Activated CD4-positive, alpha-beta T cell treated with anti-CD3 and anti-CD28 coated beads for 36 hours (primary cell): Measurements from ENCODE around the gene KRTAP27-1. TPM values are rescaled to one million over a fixed set of nuclear protein-coding genes. Genes with fewer than 3 reads are reported as not detected.

ENCODE experiments used
- ATAC-seq: fragments of 200-7000 bp; cut with Tn5 transposase; one replicate; pipeline ENCODE4 v1.10.0; 2021; ENCODE audit warnings: mild to moderate bottlenecking, moderate library complexity
- CTCF ChIA-PET: fragments of 350-600 bp; sonication (Branson Sonifier 250); formaldehyde crosslinking; loops from one replicate; lab custom pipeline; 2021; ENCODE audit warnings: antibody characterized with exemption; lab: Charles Lee
- POLR2A ChIA-PET: fragments of 350-600 bp; sonication (Branson Sonifier 250); formaldehyde crosslinking; loops from one replicate; lab custom pipeline; 2021; ENCODE audit warnings: antibody characterized with exemption, inconsistent platforms; lab: Charles Lee
- DNase-seq: peaks from one replicate; pipeline ENCODE4 v3.0.0-alpha.2; 2020
- H3K27ac Mint-ChIP-seq: one replicate; pipeline ENCODE4 v1.8.0; 2021; ENCODE audit warnings: mixed read lengths
- H3K27me3 Mint-ChIP-seq: one replicate; pipeline ENCODE4 v1.8.0; 2021; ENCODE audit warnings: mixed read lengths
- H3K36me3 Mint-ChIP-seq: one replicate; pipeline ENCODE4 v1.8.0; 2021; ENCODE audit warnings: low read depth, mixed read lengths
- H3K4me1 Mint-ChIP-seq: one replicate; pipeline ENCODE4 v1.8.0; 2021; ENCODE audit warnings: mixed read lengths
- H3K4me3 Mint-ChIP-seq: one replicate; pipeline ENCODE4 v1.8.0; 2021; ENCODE audit warnings: mild to moderate bottlenecking, moderate library complexity, mixed read lengths
- H3K9me3 Mint-ChIP-seq: one replicate; pipeline ENCODE4 v1.8.0; 2021; ENCODE audit warnings: low read depth, mixed read lengths
- intact Hi-C, 2 experiments: fragments of 100-400 bp; cut with DNase I in 1 of 2; cut with micrococcal nuclease in 1 of 2; formaldehyde crosslinking; loops; one replicate each; pipeline versions ENCODE4 v1.14.2 to v1.15.1; 2022 to 2024; cut with DNase I, micrococcal nuclease
- total RNA-seq, 2 experiments: library from RNA; stranded (reverse); gene quantifications; one replicate each; pipeline ENCODE4 v1.2.3, GENCODE V29; 2021

The KRTAP27-1 gene
- total RNA-seq, 2 experiments from 2014 or later: not detected

- Mint-ChIP-seq H3K4me3 (no peak overlapping the region), H3K9me3 (no peaks in the 10 kb centered on the region), H3K4me1 (no peaks in the 10 kb centered on the region), H3K27ac (no peak overlapping the region), H3K27me3 (peaks cover 4% of the 10 kb centered on the region), H3K36me3 (no peaks in the 10 kb centered on the region)
- POLR2A ChIA-PET: no interaction called here
- CTCF ChIA-PET: interaction anchor here (0.6 to 1.2 kb wide), 2 partner anchors 71 to 1252 kb away, joined by 5 read pairs; no protein-coding TSS in a partner anchor
- DNase-seq (no peak), ATAC-seq (no peak)
- intact Hi-C loops: no loop called here
These were observed 278 bp upstream of the KRTAP27-1 start for GRCh38 chr21:30337772-30338171.

GRCh38 chr21:30336596-30336995 is 898 bp downstream of the KRTAP27-1 start:
- no peaks in the 10 kb centered on the region for H3K36me3 Mint-ChIP-seq
- DNase-seq: no peak
- POLR2A ChIA-PET: no interaction called here
- no peaks in the 10 kb centered on the region for H3K9me3 Mint-ChIP-seq
- intact Hi-C loops: no loop called here
- peaks cover 2% of the 10 kb centered on the region for H3K27me3 Mint-ChIP-seq
- CTCF ChIA-PET: interaction anchor here (1.2 kb wide), 1 partner anchor 73 kb away, joined by 5 read pairs; no protein-coding TSS in a partner anchor
- no peak for ATAC-seq
- no peak overlapping the region for H3K4me3 Mint-ChIP-seq
- H3K4me1 Mint-ChIP-seq: no peaks in the 10 kb centered on the region
- no peak overlapping the region for H3K27ac Mint-ChIP-seq

GRCh38 chr21:30333736-30334135 is 3.8 kb downstream of the KRTAP27-1 start:
- Mint-ChIP-seq H3K36me3 (no peaks in the 10 kb centered on the region), H3K4me1 (no peaks in the 10 kb centered on the region), H3K9me3 (no peaks in the 10 kb centered on the region), H3K27ac (no peak overlapping the region), H3K27me3 (peaks cover 2% of the 10 kb centered on the region), H3K4me3 (no peak overlapping the region)
- ATAC-seq: no peak
- POLR2A ChIA-PET: no interaction called here
- CTCF ChIA-PET: interaction anchor here (1.2 kb wide), 1 partner anchor 400 kb away, joined by 3 read pairs; no protein-coding TSS in a partner anchor
- intact Hi-C loops: no loop called here
- no peak for DNase-seq

- intact Hi-C loops: no loop called here
- no peak overlapping the region for H3K27ac Mint-ChIP-seq
- POLR2A ChIA-PET: no interaction called here
- no peaks in the 10 kb centered on the region for H3K9me3 Mint-ChIP-seq
- H3K36me3 Mint-ChIP-seq: no peaks in the 10 kb centered on the region
- ATAC-seq (no peak), DNase-seq (no peak)
- CTCF ChIA-PET: no interaction called here
- peaks cover 2% of the 10 kb centered on the region for H3K27me3 Mint-ChIP-seq
- no peak overlapping the region for H3K4me3 Mint-ChIP-seq
- no peaks in the 10 kb centered on the region for H3K4me1 Mint-ChIP-seq
These were observed 4.8 kb downstream of the KRTAP27-1 start for GRCh38 chr21:30332681-30333080.

- ChIA-PET POLR2A (no interaction called here), CTCF (interaction anchor here (0.7 to 0.8 kb wide), 2 partner anchors 10 to 83 kb away, joined by 3 to 4 read pairs; no protein-coding TSS in a partner anchor)
- intact Hi-C loops: no loop called here
- H3K36me3 Mint-ChIP-seq: no peaks in the 10 kb centered on the region
- no peaks in the 10 kb centered on the region for H3K4me1 Mint-ChIP-seq
- H3K27ac Mint-ChIP-seq: no peak overlapping the region
- DNase-seq: no peak
- no peak overlapping the region for H3K4me3 Mint-ChIP-seq
- peaks cover 6% of the 10 kb centered on the region for H3K9me3 Mint-ChIP-seq
- ATAC-seq: no peak
- peaks cover 7% of the 10 kb centered on the region for H3K27me3 Mint-ChIP-seq
These were observed 8.2 kb downstream of the KRTAP27-1 start for GRCh38 chr21:30329203-30329875.

- H3K4me1 Mint-ChIP-seq: no peaks in the 10 kb centered on the region
These were observed 11.1 kb downstream of the KRTAP27-1 start for GRCh38 chr21:30326390-30326789.

GRCh38 chr21:30320215-30320614 is 17.3 kb downstream of the KRTAP27-1 start, which contains the start of gene KRTAP26-1:
TSS of gene KRTAP26-1 (minus strand) at chr21:30320315. CDS start at chr21:30320035, 280 bp downstream.
- no peak for ATAC-seq
- no peak for DNase-seq
- Mint-ChIP-seq H3K27me3 (peaks cover 6% of the 10 kb centered on the region), H3K9me3 (no peaks in the 10 kb centered on the region), H3K4me1 (no peaks in the 10 kb centered on the region), H3K4me3 (no peak within 1 kb of the TSS), H3K36me3 (no peaks in the 10 kb centered on the region), H3K27ac (no peak within 1 kb of the TSS)
- intact Hi-C loops: no loop called here
- ChIA-PET POLR2A (no interaction called here), CTCF (no interaction called here)

More at GRCh38 chr21:30326390-30326789, 11.1 kb downstream of the KRTAP27-1 start:
- Mint-ChIP-seq H3K36me3 (no peaks in the 10 kb centered on the region), H3K27me3 (peaks cover 9% of the 10 kb centered on the region), H3K4me3 (no peak overlapping the region), H3K27ac (no peak overlapping the region), H3K9me3 (peaks cover 6% of the 10 kb centered on the region)
- ATAC-seq (no peak), DNase-seq (no peak)
- CTCF ChIA-PET: no interaction called here
- intact Hi-C loops: no loop called here
- POLR2A ChIA-PET: no interaction called here

- ATAC-seq (no peak), DNase-seq (no peak)
- ChIA-PET CTCF (no interaction called here), POLR2A (no interaction called here)
- Mint-ChIP-seq H3K4me1 (no peaks in the 10 kb centered on the region), H3K36me3 (no peaks in the 10 kb centered on the region), H3K9me3 (no peaks in the 10 kb centered on the region), H3K27ac (no peak overlapping the region), H3K4me3 (no peak overlapping the region), H3K27me3 (no peaks in the 10 kb centered on the region)
- intact Hi-C loops: no loop called here
These were observed 21.8 kb downstream of the KRTAP27-1 start for GRCh38 chr21:30315701-30316100.

- Mint-ChIP-seq H3K4me1 (no peaks in the 10 kb centered on the region), H3K36me3 (no peaks in the 10 kb centered on the region), H3K27ac (no peak overlapping the region), H3K27me3 (no peaks in the 10 kb centered on the region), H3K9me3 (no peaks in the 10 kb centered on the region), H3K4me3 (no peak overlapping the region)
- DNase-seq (no peak), ATAC-seq (no peak)
- CTCF ChIA-PET: interaction anchor here (1.0 to 1.1 kb wide), 2 partner anchors 9 to 138 kb away, joined by 3 read pairs; no protein-coding TSS in a partner anchor
- intact Hi-C loops: no loop called here
- POLR2A ChIA-PET: no interaction called here
These were observed 30.6 kb downstream of the KRTAP27-1 start for GRCh38 chr21:30306884-30307283.

- DNase-seq (no peak), ATAC-seq (no peak)
- Mint-ChIP-seq H3K27ac (no peak overlapping the region), H3K9me3 (peaks cover 7% of the 10 kb centered on the region), H3K36me3 (no peaks in the 10 kb centered on the region), H3K4me1 (no peaks in the 10 kb centered on the region), H3K4me3 (no peak overlapping the region), H3K27me3 (no peaks in the 10 kb centered on the region)
- ChIA-PET POLR2A (no interaction called here), CTCF (no interaction called here)
- intact Hi-C loops: no loop called here
These were observed 32.4 kb downstream of the KRTAP27-1 start for GRCh38 chr21:30305136-30305535.

GRCh38 chr21:30289215-30289614 is 48.3 kb downstream of the KRTAP27-1 start, which contains the start of gene KRTAP25-1:
TSS of gene KRTAP25-1 (minus strand) at chr21:30289514. CDS start at chr21:30289490, 24 bp downstream.
- intact Hi-C loops: no loop called here
- no peak within 1 kb of the TSS for H3K27ac Mint-ChIP-seq
- H3K27me3 Mint-ChIP-seq: peaks cover 10% of the 10 kb centered on the region
- DNase-seq (no peak), ATAC-seq (no peak)
- H3K9me3 Mint-ChIP-seq: no peaks in the 10 kb centered on the region
- CTCF ChIA-PET: no interaction called here
- POLR2A ChIA-PET: no interaction called here
- no peak within 1 kb of the TSS for H3K4me3 Mint-ChIP-seq
- H3K36me3 Mint-ChIP-seq: no peaks in the 10 kb centered on the region
- H3K4me1 Mint-ChIP-seq: no peaks in the 10 kb centered on the region
